ENCODE results near the gene NECTIN2. TPM values are rescaled to one million over a fixed set of nuclear protein-coding genes. Genes with fewer than 3 reads are reported as not detected.
"Not testable (repeated sequence)": the region's sequence is repeated elsewhere in the genome, so short reads cannot be mapped to it uniquely, and the experiment has no call there.

The NECTIN2 gene
- total and polyA plus RNA-seq, 8 donors = 1.8 to 160 (median 73.8) TPM

GRCh38 chr19:44907613-44908012 is 61.5 kb downstream of the NECTIN2 start:
- Histone ChIP-seq H3K4me3 (no peak overlapping the region), H3K36me3 (peaks cover 6 to 11% (median 8%) of the 10 kb centered on the region in 4 donors), H3K27ac (no peak overlapping the region), H3K9me3 (no peaks in the 10 kb centered on the region), H3K4me1 (peaks cover 28 to 44% (median 37%) of the 10 kb centered on the region in 4 donors), H3K27me3 (peaks cover 2 to 56% (median 27%) of the 10 kb centered on the region in 3 donors)
- intact Hi-C loops (cut with DNase I; ENCODE audit: low total_unique reads) = no loop called here
- no peak for TF ChIP-seq EP300 (IDR thresholded peaks at IDR 0.05)
- no peak for TF ChIP-seq POLR2A (IDR thresholded peaks at IDR 0.05)
- TF ChIP-seq POLR2AphosphoS5 (IDR thresholded peaks at IDR 0.05) = no peak
- TF ChIP-seq, protein P1, sequence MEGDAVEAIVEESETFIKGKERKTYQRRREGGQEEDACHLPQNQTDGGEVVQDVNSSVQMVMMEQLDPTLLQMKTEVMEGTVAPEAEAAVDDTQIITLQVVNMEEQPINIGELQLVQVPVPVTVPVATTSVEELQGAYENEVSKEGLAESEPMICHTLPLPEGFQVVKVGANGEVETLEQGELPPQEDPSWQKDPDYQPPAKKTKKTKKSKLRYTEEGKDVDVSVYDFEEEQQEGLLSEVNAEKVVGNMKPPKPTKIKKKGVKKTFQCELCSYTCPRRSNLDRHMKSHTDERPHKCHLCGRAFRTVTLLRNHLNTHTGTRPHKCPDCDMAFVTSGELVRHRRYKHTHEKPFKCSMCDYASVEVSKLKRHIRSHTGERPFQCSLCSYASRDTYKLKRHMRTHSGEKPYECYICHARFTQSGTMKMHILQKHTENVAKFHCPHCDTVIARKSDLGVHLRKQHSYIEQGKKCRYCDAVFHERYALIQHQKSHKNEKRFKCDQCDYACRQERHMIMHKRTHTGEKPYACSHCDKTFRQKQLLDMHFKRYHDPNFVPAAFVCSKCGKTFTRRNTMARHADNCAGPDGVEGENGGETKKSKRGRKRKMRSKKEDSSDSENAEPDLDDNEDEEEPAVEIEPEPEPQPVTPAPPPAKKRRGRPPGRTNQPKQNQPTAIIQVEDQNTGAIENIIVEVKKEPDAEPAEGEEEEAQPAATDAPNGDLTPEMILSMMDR (IDR thresholded peaks at IDR 0.05) = no peak
- no peak for DNase-seq
- WGBS, 5 donors = 90 to 97% (median 94%) methylated on average over 10 to 12 of the region's 12 CpGs

- Histone ChIP-seq H3K4me1 (peaks cover 28 to 47% (median 36%) of the 10 kb centered on the region in 4 donors), H3K9me3 (no peaks in the 10 kb centered on the region), H3K27me3 (peaks cover 2 to 62% (median 27%) of the 10 kb centered on the region in 3 donors), H3K36me3 (peaks cover under 1 to 5% (median 2%) of the 10 kb centered on the region in 4 donors), H3K27ac (no peak overlapping the region), H3K4me3 (no peak overlapping the region)
- no peak for TF ChIP-seq POLR2A (IDR thresholded peaks at IDR 0.05)
- TF ChIP-seq, protein P1 (IDR thresholded peaks at IDR 0.05) = no peak
- TF ChIP-seq POLR2AphosphoS5 (IDR thresholded peaks at IDR 0.05) = no peak
- no peak for TF ChIP-seq EP300 (IDR thresholded peaks at IDR 0.05)
- DNase-seq = no peak
- WGBS, 5 donors = 91 to 97% (median 94%) methylated on average over 41 to 46 of the region's 46 CpGs
- intact Hi-C loops (cut with DNase I; ENCODE audit: low total_unique reads) = no loop called here
These were observed 62.2 kb downstream of the NECTIN2 start for GRCh38 chr19:44908074-44908835.

DNA sequence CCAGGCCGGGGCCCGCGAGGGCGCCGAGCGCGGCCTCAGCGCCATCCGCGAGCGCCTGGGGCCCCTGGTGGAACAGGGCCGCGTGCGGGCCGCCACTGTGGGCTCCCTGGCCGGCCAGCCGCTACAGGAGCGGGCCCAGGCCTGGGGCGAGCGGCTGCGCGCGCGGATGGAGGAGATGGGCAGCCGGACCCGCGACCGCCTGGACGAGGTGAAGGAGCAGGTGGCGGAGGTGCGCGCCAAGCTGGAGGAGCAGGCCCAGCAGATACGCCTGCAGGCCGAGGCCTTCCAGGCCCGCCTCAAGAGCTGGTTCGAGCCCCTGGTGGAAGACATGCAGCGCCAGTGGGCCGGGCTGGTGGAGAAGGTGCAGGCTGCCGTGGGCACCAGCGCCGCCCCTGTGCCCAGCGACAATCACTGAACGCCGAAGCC is 62.8 kb downstream of the NECTIN2 start:
- Histone ChIP-seq H3K4me1 (peaks cover 28 to 47% (median 34%) of the 10 kb centered on the region in 4 donors), H3K36me3 (no peaks in the 10 kb centered on the region), H3K9me3 (no peaks in the 10 kb centered on the region), H3K27ac (no peak overlapping the region), H3K4me3 (no peak overlapping the region), H3K27me3 (peaks cover 2 to 66% (median 27%) of the 10 kb centered on the region in 3 donors)
- no peak for DNase-seq
- intact Hi-C loops (cut with DNase I; ENCODE audit: low total_unique reads) = no loop called here
- 94 to 98% (median 96%) methylated on average over 31 to 44 of the region's 44 CpGs for WGBS, 5 donors
- TF ChIP-seq POLR2A (IDR thresholded peaks at IDR 0.05) = no peak
- TF ChIP-seq POLR2AphosphoS5 (IDR thresholded peaks at IDR 0.05) = no peak
- TF ChIP-seq, protein P1 (IDR thresholded peaks at IDR 0.05) = no peak
- no peak for TF ChIP-seq EP300 (IDR thresholded peaks at IDR 0.05)

GRCh38 chr19:44909775-44910174 is 63.7 kb downstream of the NECTIN2 start:
- 82 to 95% (median 86%) methylated on average over 5 of the region's 5 CpGs for WGBS, 5 donors
- Histone ChIP-seq H3K36me3 (no peaks in the 10 kb centered on the region), H3K27me3 (peaks cover 2 to 63% (median 21%) of the 10 kb centered on the region in 3 donors), H3K9me3 (no peaks in the 10 kb centered on the region), H3K27ac (no peak overlapping the region), H3K4me1 (peaks cover 30 to 47% (median 34%) of the 10 kb centered on the region in 4 donors), H3K4me3 (no peak overlapping the region)
- peak in 1 of 2 donors; percentile 5 for DNase-seq
- TF ChIP-seq POLR2AphosphoS5 (IDR thresholded peaks at IDR 0.05) (no peak), EP300 (IDR thresholded peaks at IDR 0.05) (no peak), POLR2A (IDR thresholded peaks at IDR 0.05) (no peak)
- TF ChIP-seq, protein P1 (IDR thresholded peaks at IDR 0.05) = no peak
- intact Hi-C loops (cut with DNase I; ENCODE audit: low total_unique reads) = no loop called here

GRCh38 chr19:44911896-44912295 is 65.8 kb downstream of the NECTIN2 start:
- H3K27ac ChIP-seq; intact Hi-C loops (cut with DNase I; ENCODE audit: low total_unique reads); DNase-seq; H3K9me3 ChIP-seq; H3K4me3 ChIP-seq; H3K36me3 ChIP-seq: not testable (repeated sequence)
- Histone ChIP-seq H3K27me3 (peaks cover 0 to 42% (median 0%) of the 10 kb centered on the region in 3 donors), H3K4me1 (peaks cover 12 to 35% (median 20%) of the 10 kb centered on the region in 4 donors)
- WGBS, 5 donors = 88 to 96% (median 90%) methylated on average over 6 of the region's 6 CpGs

Data from stomach (tissue), 9 donors.